AG20443 (cell line): Measurements from ENCODE around the gene KLF7.

Source experiments
- DNase-seq: peaks from one replicate; pipeline ENCODE4 v3.0.0; 2012; ENCODE audit warnings: low spot score, mixed read lengths

Gene KLF7

GRCh38 chr2:207165121-207166038 lies at the start of gene KLF7:
TSS of gene KLF7 (minus strand) at chr2:207165948. CDS start at chr2:207165568, 380 bp downstream.
- DNase-seq = peak; percentile 31

GRCh38 chr2:207215308-207215707 lies 49.6 kb upstream of the KLF7 start:
- DNase-seq = no peak

- no peak for DNase-seq
Measured at GRCh38 chr2:207214446-207214845, 48.7 kb upstream of the KLF7 start.

GRCh38 chr2:207206011-207206410 lies 40.3 kb upstream of the KLF7 start:
- no peak for DNase-seq

DNA sequence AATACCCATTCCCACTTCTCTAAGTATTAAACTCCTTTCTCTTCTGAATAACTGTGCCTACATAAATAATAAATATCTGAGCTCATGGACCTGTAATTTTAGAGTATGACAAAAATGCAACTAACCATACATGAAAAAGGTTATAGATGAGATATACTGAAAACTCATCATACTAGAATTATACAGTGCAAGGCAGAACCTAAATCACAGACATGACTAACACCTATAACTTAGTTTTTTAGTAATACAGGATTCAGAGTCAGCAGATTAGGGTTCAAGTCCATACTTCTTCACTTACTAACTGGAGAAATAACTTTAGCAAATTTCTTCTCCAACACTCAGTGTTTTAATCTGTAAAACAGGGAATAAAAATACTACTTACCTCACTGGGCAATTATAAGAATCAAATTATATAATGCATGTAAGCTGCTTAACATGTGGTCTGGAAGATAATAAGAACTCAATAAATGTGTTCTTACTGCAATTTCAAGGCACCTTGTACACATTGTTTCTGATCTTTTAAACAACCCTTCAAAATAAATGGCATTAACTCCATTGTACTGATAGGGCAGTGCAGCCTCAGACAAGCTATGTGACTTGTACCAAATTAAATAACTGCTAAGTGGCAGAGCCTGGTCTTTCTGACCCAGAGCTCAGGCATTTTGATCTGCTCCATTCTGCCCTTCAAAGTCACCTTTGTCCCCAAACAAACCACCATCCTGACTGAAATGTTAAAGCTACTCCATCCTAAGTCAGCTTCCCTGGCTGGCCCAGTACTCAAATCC lies 39.6 kb upstream of the KLF7 start:
- DNase-seq = no peak

DNA sequence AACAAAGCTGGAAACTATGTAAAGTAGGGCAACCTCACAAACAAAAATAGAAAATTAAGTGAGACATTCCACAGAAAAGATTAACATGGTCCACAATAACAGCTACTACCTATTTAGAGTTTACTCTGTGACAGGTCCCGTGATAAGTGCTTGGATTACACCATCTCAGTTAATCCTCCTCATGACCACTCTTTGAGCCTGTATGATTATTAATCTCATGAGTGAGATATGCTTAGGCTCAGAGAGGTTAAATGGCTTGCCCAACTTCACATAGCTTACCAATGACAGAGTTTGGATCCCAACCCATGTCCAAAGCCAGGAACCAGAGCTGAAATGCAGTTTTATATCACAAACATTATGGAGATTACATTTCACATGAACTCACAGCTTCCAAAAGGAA lies 37.3 kb upstream of the KLF7 start:
- no peak for DNase-seq

DNA sequence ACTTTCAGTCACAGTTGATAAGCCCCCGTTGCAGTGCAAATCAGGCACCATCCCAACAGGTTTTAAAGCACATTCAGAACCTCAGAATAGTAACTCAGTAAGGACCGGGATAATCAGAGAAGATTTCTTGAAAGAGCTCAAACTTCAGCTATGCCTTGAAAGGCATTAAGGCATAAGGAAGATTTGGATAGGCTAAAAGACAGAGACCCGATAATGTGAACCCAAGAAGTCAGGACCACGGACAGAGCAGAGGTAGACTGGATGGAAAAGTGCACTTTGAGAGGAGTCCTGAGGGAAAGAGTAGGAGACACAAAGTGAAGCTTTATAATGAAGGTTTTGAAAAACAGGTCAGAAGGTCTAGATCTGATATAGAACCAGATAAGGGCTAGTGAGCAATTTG lies 36.9 kb upstream of the KLF7 start:
- DNase-seq = peak; percentile 41

GRCh38 chr2:207201416-207201815 lies 35.7 kb upstream of the KLF7 start:
- DNase-seq = no peak

GRCh38 chr2:207200136-207200535 lies 34.4 kb upstream of the KLF7 start:
- DNase-seq = no peak

GRCh38 chr2:207194028-207194427 lies 28.3 kb upstream of the KLF7 start:
- no peak for DNase-seq

GRCh38 chr2:207188626-207189419 lies 23.1 kb upstream of the KLF7 start:
- DNase-seq = peak; percentile 40

DNA sequence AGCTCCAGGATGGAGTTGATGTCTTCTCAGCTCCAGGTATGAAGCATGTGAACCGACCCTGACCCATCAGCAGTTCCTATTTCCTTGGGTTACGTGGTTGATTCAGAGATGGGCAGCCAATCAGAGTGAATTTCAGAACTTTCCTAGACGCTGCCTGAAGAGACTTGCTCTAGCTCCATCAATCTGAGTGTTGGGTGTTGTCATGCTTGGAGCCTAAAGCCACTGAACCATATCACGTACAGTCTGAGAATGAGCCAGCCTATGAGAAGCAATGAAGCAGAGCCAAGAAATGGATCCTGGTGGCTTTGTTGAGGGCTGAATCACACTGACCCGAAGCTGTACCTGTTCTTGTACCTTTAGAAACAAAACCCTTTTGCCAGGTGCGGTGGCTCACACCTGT lies 19.6 kb upstream of the KLF7 start:
- no peak for DNase-seq

DNA sequence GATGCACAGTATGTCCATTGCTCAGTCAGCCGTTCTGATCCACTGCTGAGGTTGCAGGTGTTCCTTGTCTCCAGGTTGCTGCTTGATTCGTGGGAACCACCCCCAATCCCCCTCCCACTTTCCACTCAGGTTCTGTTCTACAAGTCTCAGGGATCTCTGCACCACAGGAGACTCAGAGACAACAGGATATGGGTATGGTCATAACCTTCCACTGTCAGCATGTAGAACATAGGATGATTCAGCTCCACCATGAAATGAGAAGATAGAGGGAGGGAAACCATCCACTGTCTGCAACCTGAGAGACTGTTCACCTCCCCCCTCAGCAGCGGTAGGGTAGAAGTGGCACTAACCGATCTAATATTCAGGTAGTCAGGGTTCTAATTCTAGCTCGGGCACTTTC lies 19.0 kb upstream of the KLF7 start:
- DNase-seq = no peak

- DNase-seq = peak; percentile 28
Measured at GRCh38 chr2:207184348-207184747, 18.6 kb upstream of the KLF7 start.

- no peak for DNase-seq
Measured at GRCh38 chr2:207183506-207183905, 17.8 kb upstream of the KLF7 start.

DNA sequence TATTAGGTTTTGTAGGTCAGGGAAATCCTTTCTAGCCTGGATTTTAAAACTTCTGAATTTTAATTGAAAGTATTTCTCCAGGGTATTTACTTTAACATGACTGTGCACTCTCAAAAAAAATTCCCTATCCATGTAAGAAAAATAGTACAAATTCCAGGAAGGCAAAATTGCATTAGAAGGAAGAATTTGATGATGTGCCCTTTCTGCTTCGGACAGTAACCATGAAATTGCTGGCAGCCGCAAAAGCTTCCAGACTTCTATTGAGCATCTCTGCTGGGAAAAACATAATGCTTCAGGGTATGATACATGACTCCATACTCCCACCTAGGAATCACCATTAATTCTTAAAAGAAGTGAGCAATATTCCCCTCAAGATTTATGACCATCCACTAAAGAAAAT lies 17.2 kb upstream of the KLF7 start:
- peak; percentile 8 for DNase-seq

GRCh38 chr2:207181526-207182274 lies 16.0 kb upstream of the KLF7 start:
- no peak for DNase-seq

GRCh38 chr2:207180741-207181140 lies 15.0 kb upstream of the KLF7 start:
- peak; percentile 19 for DNase-seq

- no peak for DNase-seq
Measured at GRCh38 chr2:207176247-207176646, 10.5 kb upstream of the KLF7 start.

- no peak for DNase-seq
Measured at GRCh38 chr2:207173641-207174040, 7.9 kb upstream of the KLF7 start.

- peak; percentile 40 for DNase-seq
Measured at GRCh38 chr2:207167099-207167923, 1.6 kb upstream of the KLF7 start.
